Psoas muscle (tissue), 8 donors: ENCODE results near the gene TENM3. TPM values are rescaled to one million over a fixed set of nuclear protein-coding genes. Genes with fewer than 3 reads are reported as not detected.

ENCODE experiments used
- ATAC-seq, 4 donors: fragments of 200-7000 bp; cut with Tn5 transposase; one replicate each; pipeline ENCODE4 v1.9.1; 2020; ENCODE audit warnings: moderate library complexity in 3 of 4, mild to moderate bottlenecking in 2 of 4
- DNase-seq, 2 donors: peaks; one replicate each; pipeline ENCODE4 v3.0.0-alpha.2; 2020
- H3K27ac ChIP-seq: fragments of 200-600 bp; one replicate; pipeline ENCODE4 v1.8.0; 2022
- H3K27me3 ChIP-seq, 3 donors: fragments of 200-600 bp in 1 of 3; one replicate each; pipeline versions ENCODE4 v1.6.1 to v1.8.0; 2013 to 2022; ENCODE audit warnings: low read length in 2 of 3, mild to moderate bottlenecking in 2 of 3, moderate library complexity in 1 of 3; ENCODE audit not compliant: insufficient read depth in 3 of 3
- H3K36me3 ChIP-seq, 2 donors: fragments of 200-600 bp in 1 of 2; one replicate each; pipeline versions ENCODE4 v1.6.1 to v1.8.0; 2013 to 2022; ENCODE audit warnings: low read depth in 1 of 2, mild to moderate bottlenecking in 1 of 2, moderate library complexity in 1 of 2; ENCODE audit not compliant: insufficient read depth in 1 of 2
- H3K4me1 ChIP-seq: fragments of 200-600 bp; one replicate; pipeline ENCODE4 v1.8.0; 2022
- H3K4me3 ChIP-seq: fragments of 200-600 bp; one replicate; pipeline ENCODE4 v1.8.0; 2022; ENCODE audit warnings: mild to moderate bottlenecking
- H3K9me3 ChIP-seq: fragments of 200-600 bp; one replicate; pipeline ENCODE4 v1.8.0; 2022
- CTCF ChIP-seq: fragments of 200-600 bp; IDR thresholded peaks from one replicate; pipeline ENCODE4 v1.8.0; 2022; ENCODE audit warnings: antibody characterized with exemption
- WGBS, 3 donors: extraction: QIAGEN DNeasy Blood & Tissue Kit; methylation state at CpG; one replicate each; pipeline versions ENCODE4 v1.1.6 to v1.1.7; 2013; 5-methylcytosine and 5-hydroxymethylcytosine counted together
- intact Hi-C, 2 donors: fragments of 100-400 bp; cut with DNase I; formaldehyde crosslinking; loops; one replicate each; pipeline versions ENCODE4 v1.11.0 to v1.14.2; 2022
- polyA plus RNA-seq, 3 donors: library from polyadenylated mRNA; stranded (reverse); fragments of 200-250 nt; gene quantifications; one replicate each; pipeline ENCODE4 v1.2.3, GENCODE V29; 2013
- total RNA-seq, 4 donors: library from RNA; stranded (reverse); fragmentation: NEBNext Ultra II Directional in 2 of 4; extraction: Animal tissue kit (Norgen Biotek cat#: 25700) in 2 of 4; gene quantifications; one replicate each; pipeline versions ENCODE4 v1.2.1 to v1.2.4, GENCODE V29; 2021 to 2023
- donor health status: healthy with polysubstance abuse.
- donor health status: DM: no; HTN: no; CAD: no; lungs with moderate emphysema.
- donor health status: Bipolar disorder and iron deficiency.
- donor health status: healthy.
- donor health status: DM: yes; HTN: yes; CAD: no.
- donor health status: DM: no; HTN: no; CAD: no.
- donor health status: DM: no; HTN: no; CAD: no.
- donor health status: DM: yes; HTN: yes; CAD: no.

Gene TENM3
- total and polyA plus RNA-seq, 7 donors: 0.48 to 11.6 (median 5.3) TPM

GRCh38 chr4:182715548-182715947 lies 472.3 kb downstream of the TENM3 start:
- Histone ChIP-seq H3K4me1 (no peaks in the 10 kb centered on the region), H3K9me3 (no peaks in the 10 kb centered on the region), H3K4me3 (no peak overlapping the region), H3K27me3 (no peaks in the 10 kb centered on the region), H3K36me3 (no peaks in the 10 kb centered on the region), H3K27ac (no peak overlapping the region)
- WGBS, 3 donors: 75 to 77% (median 77%) methylated on average over 3 of the region's 3 CpGs
- DNase-seq (no peak), ATAC-seq (no peak)
- intact Hi-C loops: no loop called here
- no peak for TF ChIP-seq CTCF

GRCh38 chr4:182716192-182716591 lies 473.0 kb downstream of the TENM3 start:
- H3K4me3 ChIP-seq: no peak overlapping the region
- DNase-seq: no peak
- TF ChIP-seq CTCF: no peak
- H3K4me1 ChIP-seq: no peaks in the 10 kb centered on the region
- no peaks in the 10 kb centered on the region for H3K36me3 ChIP-seq
- no peaks in the 10 kb centered on the region for H3K27me3 ChIP-seq
- no peak overlapping the region for H3K27ac ChIP-seq
- intact Hi-C loops: no loop called here
- WGBS, 3 donors: 79 to 89% (median 80%) methylated on average over 3 of the region's 3 CpGs
- no peak for ATAC-seq
- no peaks in the 10 kb centered on the region for H3K9me3 ChIP-seq

- no peaks in the 10 kb centered on the region for H3K9me3 ChIP-seq
- H3K27ac ChIP-seq: no peak overlapping the region
- 86 to 89% (median 87%) methylated on average over 6 of the region's 6 CpGs for WGBS, 3 donors
- intact Hi-C loops: no loop called here
- TF ChIP-seq CTCF: no peak
- no peaks in the 10 kb centered on the region for H3K27me3 ChIP-seq
- ATAC-seq (no peak), DNase-seq (no peak)
- no peaks in the 10 kb centered on the region for H3K4me1 ChIP-seq
- no peak overlapping the region for H3K4me3 ChIP-seq
- H3K36me3 ChIP-seq: no peaks in the 10 kb centered on the region
These were observed 474.8 kb downstream of the TENM3 start for GRCh38 chr4:182717788-182718583.

GRCh38 chr4:182724414-182724813 lies 481.2 kb downstream of the TENM3 start:
- TF ChIP-seq CTCF: no peak
- Histone ChIP-seq H3K27ac (no peak overlapping the region), H3K36me3 (peaks cover 0 to 1% of the 10 kb centered on the region in 2 donors), H3K4me1 (no peaks in the 10 kb centered on the region), H3K27me3 (no peaks in the 10 kb centered on the region), H3K9me3 (no peaks in the 10 kb centered on the region), H3K4me3 (no peak overlapping the region)
- WGBS, 3 donors: 56 to 66% (median 57%) methylated on average over 2 of the region's 2 CpGs
- no peak for ATAC-seq
- DNase-seq: no peak
- intact Hi-C loops: no loop called here

GRCh38 chr4:182729516-182729915 lies 486.3 kb downstream of the TENM3 start:
- Histone ChIP-seq H3K27me3 (no peaks in the 10 kb centered on the region), H3K9me3 (no peaks in the 10 kb centered on the region), H3K4me1 (no peaks in the 10 kb centered on the region), H3K36me3 (peaks cover 0 to 12% of the 10 kb centered on the region in 2 donors), H3K27ac (no peak overlapping the region), H3K4me3 (no peak overlapping the region)
- ATAC-seq (no peak), DNase-seq (no peak)
- no peak for TF ChIP-seq CTCF
- WGBS, 3 donors: 89 to 95% (median 92%) methylated on average over 2 of the region's 2 CpGs
- intact Hi-C loops: no loop called here
